Uterus (tissue), 4 donors: ENCODE results near the gene HOXA3. TPM values are rescaled to one million over a fixed set of nuclear protein-coding genes. Genes with fewer than 3 reads are reported as not detected.

ENCODE experiments used
- DNase-seq, 2 donors: peaks; one replicate each; pipeline ENCODE4 v3.0.0-alpha.2; 2019 to 2020
- H3K27ac ChIP-seq, 2 donors: fragments of 200-600 bp; sonication (generic); 1 replicate in 1 of 2; 2 replicates in 1 of 2; pipeline ENCODE4 v1.5.1; 2016 to 2018
- H3K27me3 ChIP-seq, 2 donors: fragments of 200-600 bp; sonication (generic); one replicate each; pipeline ENCODE4 v1.5.1; 2018 to 2019; ENCODE audit warnings: control low read depth in 1 of 2
- H3K36me3 ChIP-seq, 2 donors: fragments of 200-600 bp; sonication (generic); one replicate each; pipeline ENCODE4 v1.5.1; 2019; ENCODE audit warnings: control low read depth in 1 of 2
- H3K4me1 ChIP-seq, 2 donors: fragments of 200-600 bp; sonication (generic); one replicate each; pipeline ENCODE4 v1.5.1; 2018 to 2019; ENCODE audit warnings: control low read depth in 1 of 2
- H3K4me3 ChIP-seq, 2 donors: fragments of 200-600 bp; sonication (generic); 1 replicate in 1 of 2; 2 replicates in 1 of 2; pipeline ENCODE4 v1.5.1; 2018 to 2019; ENCODE audit warnings: mild to moderate bottlenecking in 1 of 2
- H3K9me3 ChIP-seq, 2 donors: fragments of 200-600 bp; sonication (generic); one replicate each; pipeline ENCODE4 v1.5.1; 2019; ENCODE audit warnings: control low read depth in 1 of 2
- POLR2A ChIP-seq, 2 donors: fragments of 450-650 bp; IDR thresholded peaks; one replicate each; pipeline ENCODE4 v1.6.1; 2016; ENCODE audit warnings: antibody characterized with exemption in 2 of 2, mild to moderate bottlenecking in 1 of 2, moderate library complexity in 1 of 2
- intact Hi-C: fragments of 100-400 bp; cut with DNase I; formaldehyde crosslinking; loops from one replicate; pipeline ENCODE4 v1.15.1; 2023; ENCODE audit warnings: low total_unique reads
- total RNA-seq, 4 donors: library from RNA; depleted of rRNA in 3 of 4; stranded (reverse); fragments of >200 nt in 3 of 4; gene quantifications; one replicate each; pipeline versions ENCODE4 v1.1.0 to v1.2.4, GENCODE V29; 2014 to 2023
- TF ChIP-seq, protein P1 (sequence below), 4 experiments: fragments of 200-600 bp in 2 of 4; fragments of 450-650 bp in 2 of 4; sonication (generic) in 2 of 4; IDR thresholded peaks; one replicate each; pipeline ENCODE4 v1.5.1; 2016 to 2019; ENCODE audit warnings: antibody characterized with exemption in 4 of 4, mild to moderate bottlenecking in 2 of 4, moderate library complexity in 1 of 4
- donor health status: DM: yes; HTN: yes; CAD: no.

HOXA3 gene
- total RNA-seq, 4 donors from 2014 or later, result 1.0 to 34.5 (median 19.0) TPM

DNA sequence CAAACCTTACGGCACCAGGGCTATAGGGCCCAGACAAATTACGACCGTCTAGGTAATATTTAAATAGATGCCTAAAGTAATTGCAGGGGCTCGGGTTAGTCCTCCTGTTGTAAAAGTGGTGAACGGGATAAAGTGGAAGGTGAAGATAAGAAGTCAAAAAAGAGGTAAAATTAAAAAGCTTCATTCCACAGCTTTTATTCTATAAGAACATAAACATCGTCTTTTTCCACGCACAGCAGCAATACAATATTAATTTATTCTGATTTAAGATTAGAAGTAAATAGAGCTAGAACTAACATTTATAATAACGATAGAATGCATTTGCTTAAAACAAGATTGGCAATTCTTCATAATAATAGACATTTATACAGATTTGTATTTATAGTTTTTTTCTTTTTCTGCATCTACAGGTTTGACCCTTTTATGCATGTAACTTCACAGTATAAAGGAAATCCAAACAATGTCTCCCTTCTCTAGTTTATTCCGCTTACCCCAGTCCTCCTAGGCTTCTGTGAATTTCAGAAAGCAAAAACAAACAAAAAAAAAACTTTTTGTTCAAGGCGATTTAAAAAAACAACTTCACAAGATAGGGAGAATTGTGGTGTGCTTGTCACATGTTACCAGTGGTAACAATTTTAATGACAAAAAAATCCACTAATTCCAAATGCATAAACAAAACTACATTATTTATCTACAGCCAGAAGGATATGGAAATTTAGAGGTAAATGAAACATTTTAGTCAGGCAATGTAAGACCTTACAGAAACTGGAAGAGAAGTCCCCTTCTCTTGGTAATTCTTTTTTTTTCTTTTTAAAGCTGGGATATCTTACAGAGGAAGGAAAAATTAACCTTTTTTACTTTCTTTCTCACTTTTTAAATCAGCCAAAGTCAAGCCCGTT is 18.3 kb upstream of the HOXA3 start:
- intact Hi-C loops, result no loop called here
- TF ChIP-seq, protein P1, sequence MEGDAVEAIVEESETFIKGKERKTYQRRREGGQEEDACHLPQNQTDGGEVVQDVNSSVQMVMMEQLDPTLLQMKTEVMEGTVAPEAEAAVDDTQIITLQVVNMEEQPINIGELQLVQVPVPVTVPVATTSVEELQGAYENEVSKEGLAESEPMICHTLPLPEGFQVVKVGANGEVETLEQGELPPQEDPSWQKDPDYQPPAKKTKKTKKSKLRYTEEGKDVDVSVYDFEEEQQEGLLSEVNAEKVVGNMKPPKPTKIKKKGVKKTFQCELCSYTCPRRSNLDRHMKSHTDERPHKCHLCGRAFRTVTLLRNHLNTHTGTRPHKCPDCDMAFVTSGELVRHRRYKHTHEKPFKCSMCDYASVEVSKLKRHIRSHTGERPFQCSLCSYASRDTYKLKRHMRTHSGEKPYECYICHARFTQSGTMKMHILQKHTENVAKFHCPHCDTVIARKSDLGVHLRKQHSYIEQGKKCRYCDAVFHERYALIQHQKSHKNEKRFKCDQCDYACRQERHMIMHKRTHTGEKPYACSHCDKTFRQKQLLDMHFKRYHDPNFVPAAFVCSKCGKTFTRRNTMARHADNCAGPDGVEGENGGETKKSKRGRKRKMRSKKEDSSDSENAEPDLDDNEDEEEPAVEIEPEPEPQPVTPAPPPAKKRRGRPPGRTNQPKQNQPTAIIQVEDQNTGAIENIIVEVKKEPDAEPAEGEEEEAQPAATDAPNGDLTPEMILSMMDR (IDR thresholded peaks at IDR 0.05), result no peak
- TF ChIP-seq POLR2A (IDR thresholded peaks at IDR 0.05), result no peak
- H3K27me3 ChIP-seq, result no peaks in the 10 kb centered on the region
- no peaks in the 10 kb centered on the region for H3K4me1 ChIP-seq
- H3K36me3 ChIP-seq, result no peaks in the 10 kb centered on the region
- no peak for DNase-seq
- H3K4me3 ChIP-seq, result peak overlapping the region; percentile 58 to 66
- H3K9me3 ChIP-seq, result no peaks in the 10 kb centered on the region
- H3K27ac ChIP-seq, result peak overlapping the region; percentile 94 to 96

DNA sequence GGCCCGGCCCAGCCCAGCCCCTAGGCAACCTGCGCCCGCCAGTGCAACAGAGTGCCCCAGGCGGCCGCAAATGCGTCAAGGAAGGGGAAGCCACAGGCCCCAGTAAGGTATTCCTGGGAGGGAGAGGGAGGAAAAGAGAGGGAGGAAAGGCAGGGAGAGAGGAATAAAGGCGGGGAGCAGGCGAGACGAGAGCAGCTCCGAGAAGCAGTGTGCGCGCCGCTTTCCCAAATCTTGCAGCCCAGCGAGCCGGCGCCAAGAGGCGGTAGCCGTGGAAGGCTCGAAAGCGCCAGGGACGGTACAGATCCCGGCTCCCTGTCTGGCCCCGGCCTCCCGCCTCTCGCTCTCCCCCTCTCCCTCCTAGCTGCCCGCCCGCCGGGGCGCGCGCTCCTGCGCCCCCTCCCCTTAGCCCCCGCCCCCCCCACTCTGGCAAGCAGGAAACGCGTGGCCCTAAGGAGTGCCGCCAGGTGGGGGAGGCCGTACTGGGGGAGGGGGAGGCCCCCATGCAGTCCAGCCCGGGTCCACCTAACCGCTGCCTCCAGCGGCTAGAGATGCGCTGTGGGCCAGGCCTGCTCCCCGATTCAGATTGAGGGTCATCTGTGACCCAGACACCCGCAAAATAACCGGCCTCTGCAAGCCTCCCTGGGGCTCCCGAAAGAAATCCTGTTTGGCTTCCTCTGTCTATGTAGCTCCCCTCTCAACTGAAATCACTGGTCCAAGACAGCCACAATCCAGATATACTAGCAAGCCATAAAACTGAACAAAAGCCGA is 17.5 kb upstream of the HOXA3 start:
- H3K36me3 ChIP-seq, result no peaks in the 10 kb centered on the region
- no peaks in the 10 kb centered on the region for H3K4me1 ChIP-seq
- intact Hi-C loops, result loop anchor here (5.0 kb wide), 1 partner anchor 1313 kb away; no protein-coding TSS in a partner anchor
- no peaks in the 10 kb centered on the region for H3K9me3 ChIP-seq
- H3K4me3 ChIP-seq, result peak overlapping the region; percentile 58 to 66
- peak overlapping the region; percentile 94 to 96 for H3K27ac ChIP-seq
- peak in 1 of 2 donors; percentile 41 for DNase-seq
- TF ChIP-seq POLR2A (IDR thresholded peaks at IDR 0.05), result no peak
- TF ChIP-seq, protein P1 (IDR thresholded peaks at IDR 0.05), result no peak
- H3K27me3 ChIP-seq, result no peaks in the 10 kb centered on the region

- intact Hi-C loops, result loop anchor here (5.0 kb wide), 1 partner anchor 1311 kb away; no protein-coding TSS in a partner anchor
- no peaks in the 10 kb centered on the region for H3K4me1 ChIP-seq
- no peak for TF ChIP-seq POLR2A (IDR thresholded peaks at IDR 0.05)
- TF ChIP-seq, protein P1 (IDR thresholded peaks at IDR 0.05), result no peak
- no peaks in the 10 kb centered on the region for H3K27me3 ChIP-seq
- H3K36me3 ChIP-seq, result no peaks in the 10 kb centered on the region
- peak; percentile 71 to 78 for DNase-seq
- H3K27ac ChIP-seq, result peak overlapping the region; percentile 94 to 96
- H3K4me3 ChIP-seq, result peak overlapping the region; percentile 58 to 66
- H3K9me3 ChIP-seq, result no peaks in the 10 kb centered on the region
Measured at GRCh38 chr7:27168265-27168947, 16.0 kb upstream of the HOXA3 start.

- Histone ChIP-seq H3K9me3 (no peaks in the 10 kb centered on the region), H3K4me1 (no peaks in the 10 kb centered on the region), H3K27ac (peak overlapping the region; percentile 94 to 96), H3K36me3 (no peaks in the 10 kb centered on the region), H3K27me3 (no peaks in the 10 kb centered on the region), H3K4me3 (peak overlapping the region; percentile 58 to 66)
- peak in 1 of 2 donors; percentile 13 for DNase-seq
- intact Hi-C loops, result loop anchor here (5.0 kb wide), 1 partner anchor 1311 kb away; no protein-coding TSS in a partner anchor
- TF ChIP-seq, protein P1 (IDR thresholded peaks at IDR 0.05), result no peak
- no peak for TF ChIP-seq POLR2A (IDR thresholded peaks at IDR 0.05)
Measured at GRCh38 chr7:27167916-27168264, 15.5 kb upstream of the HOXA3 start.
